Measurements from ENCODE around the gene ZNF177. TPM values are rescaled to one million over a fixed set of nuclear protein-coding genes. Genes with fewer than 3 reads are reported as not detected.

Gene ZNF177
- total and polyA plus RNA-seq, 4 donors, result 0.32 to 0.67 (median 0.46) TPM

GRCh38 chr19:9329999-9330398 lies 32.8 kb upstream of the ZNF177 start (continued):
- TF ChIP-seq, protein P1, sequence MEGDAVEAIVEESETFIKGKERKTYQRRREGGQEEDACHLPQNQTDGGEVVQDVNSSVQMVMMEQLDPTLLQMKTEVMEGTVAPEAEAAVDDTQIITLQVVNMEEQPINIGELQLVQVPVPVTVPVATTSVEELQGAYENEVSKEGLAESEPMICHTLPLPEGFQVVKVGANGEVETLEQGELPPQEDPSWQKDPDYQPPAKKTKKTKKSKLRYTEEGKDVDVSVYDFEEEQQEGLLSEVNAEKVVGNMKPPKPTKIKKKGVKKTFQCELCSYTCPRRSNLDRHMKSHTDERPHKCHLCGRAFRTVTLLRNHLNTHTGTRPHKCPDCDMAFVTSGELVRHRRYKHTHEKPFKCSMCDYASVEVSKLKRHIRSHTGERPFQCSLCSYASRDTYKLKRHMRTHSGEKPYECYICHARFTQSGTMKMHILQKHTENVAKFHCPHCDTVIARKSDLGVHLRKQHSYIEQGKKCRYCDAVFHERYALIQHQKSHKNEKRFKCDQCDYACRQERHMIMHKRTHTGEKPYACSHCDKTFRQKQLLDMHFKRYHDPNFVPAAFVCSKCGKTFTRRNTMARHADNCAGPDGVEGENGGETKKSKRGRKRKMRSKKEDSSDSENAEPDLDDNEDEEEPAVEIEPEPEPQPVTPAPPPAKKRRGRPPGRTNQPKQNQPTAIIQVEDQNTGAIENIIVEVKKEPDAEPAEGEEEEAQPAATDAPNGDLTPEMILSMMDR (IDR thresholded peaks at IDR 0.05; ENCODE audit: low read depth, low read length, missing input control), result no peak
- TF ChIP-seq, protein P2, sequence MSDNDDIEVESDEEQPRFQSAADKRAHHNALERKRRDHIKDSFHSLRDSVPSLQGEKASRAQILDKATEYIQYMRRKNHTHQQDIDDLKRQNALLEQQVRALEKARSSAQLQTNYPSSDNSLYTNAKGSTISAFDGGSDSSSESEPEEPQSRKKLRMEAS (IDR thresholded peaks at IDR 0.05), result no peak

DNA sequence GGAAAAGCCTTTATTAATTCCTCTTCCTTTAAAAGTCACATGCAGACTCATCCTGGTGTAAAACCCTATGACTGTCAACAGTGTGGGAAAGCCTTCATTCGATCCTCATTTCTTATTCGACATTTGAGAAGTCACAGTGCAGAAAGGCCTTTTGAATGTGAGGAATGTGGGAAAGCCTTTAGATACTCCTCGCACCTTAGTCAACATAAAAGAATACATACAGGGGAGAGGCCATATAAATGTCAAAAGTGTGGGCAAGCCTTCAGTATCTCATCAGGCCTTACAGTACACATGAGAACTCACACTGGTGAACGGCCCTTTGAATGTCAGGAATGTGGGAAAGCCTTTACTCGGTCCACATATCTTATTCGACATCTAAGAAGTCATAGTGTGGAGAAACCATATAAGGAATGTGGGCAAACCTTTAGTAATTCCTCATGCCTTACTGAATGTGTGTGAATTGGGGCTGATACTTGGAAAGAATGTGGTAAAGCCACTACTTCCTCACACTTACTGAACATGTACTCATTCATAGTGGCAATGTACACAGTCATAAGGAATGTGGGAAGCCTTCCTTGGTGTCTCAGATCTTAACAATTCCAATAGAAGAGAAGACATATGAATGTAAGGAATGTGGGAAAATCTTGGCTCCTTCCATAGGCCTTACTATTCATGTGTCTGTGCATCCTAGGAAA lies 20.1 kb upstream of the ZNF177 start:
- Histone ChIP-seq H3K9me3 (ENCODE audit: control insufficient read depth in 4 of 4, low read length in 3 of 4) (peaks cover 33 to 88% (median 69%) of the 10 kb centered on the region in 4 donors), H3K27me3 (ENCODE audit: control insufficient read depth in 4 of 4, insufficient read depth in 4 of 4, low read length in 3 of 4) (no peaks in the 10 kb centered on the region), H3K4me3 (ENCODE audit: low read depth in 1 of 3, low read length in 3 of 3) (peak overlapping the region in 2 of 3 donors; percentile 16 to 66), H3K36me3 (ENCODE audit: control insufficient read depth in 4 of 4, insufficient read depth in 3 of 4, low read depth in 1 of 4, low read length in 3 of 4) (peaks cover 4 to 58% (median 54%) of the 10 kb centered on the region in 4 donors), H3K4me1 (ENCODE audit: control insufficient read depth in 4 of 4, insufficient read depth in 4 of 4, low read length in 3 of 4) (no peaks in the 10 kb centered on the region), H3K9ac (ENCODE audit: low read depth in 1 of 2, low read length in 2 of 2) (no peak overlapping the region), H3K27ac (ENCODE audit: low read depth in 1 of 2, low read length in 2 of 2) (no peak overlapping the region)
- 97% methylated on average over 6 of the region's 6 CpGs for WGBS
- no peak for DNase-seq (ENCODE audit: low spot score)
- TF ChIP-seq FOXA2 (IDR thresholded peaks at IDR 0.05), result no peak
- TF ChIP-seq, protein P3, sequence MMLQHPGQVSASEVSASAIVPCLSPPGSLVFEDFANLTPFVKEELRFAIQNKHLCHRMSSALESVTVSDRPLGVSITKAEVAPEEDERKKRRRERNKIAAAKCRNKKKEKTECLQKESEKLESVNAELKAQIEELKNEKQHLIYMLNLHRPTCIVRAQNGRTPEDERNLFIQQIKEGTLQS (IDR thresholded peaks at IDR 0.05), result no peak
- TF ChIP-seq HNF4A (conservative IDR thresholded peaks at IDR 0.05), result no peak
- TF ChIP-seq, protein P2 (IDR thresholded peaks at IDR 0.05), result no peak
- TF ChIP-seq RAD21 (IDR thresholded peaks at IDR 0.05), result no peak
- TF ChIP-seq TAF1 (conservative IDR thresholded peaks at IDR 0.05), result no peak
- no peak for TF ChIP-seq JUND (IDR thresholded peaks at IDR 0.05)
- TF ChIP-seq RXRA (IDR thresholded peaks at IDR 0.05), result no peak
- TF ChIP-seq, protein P4, sequence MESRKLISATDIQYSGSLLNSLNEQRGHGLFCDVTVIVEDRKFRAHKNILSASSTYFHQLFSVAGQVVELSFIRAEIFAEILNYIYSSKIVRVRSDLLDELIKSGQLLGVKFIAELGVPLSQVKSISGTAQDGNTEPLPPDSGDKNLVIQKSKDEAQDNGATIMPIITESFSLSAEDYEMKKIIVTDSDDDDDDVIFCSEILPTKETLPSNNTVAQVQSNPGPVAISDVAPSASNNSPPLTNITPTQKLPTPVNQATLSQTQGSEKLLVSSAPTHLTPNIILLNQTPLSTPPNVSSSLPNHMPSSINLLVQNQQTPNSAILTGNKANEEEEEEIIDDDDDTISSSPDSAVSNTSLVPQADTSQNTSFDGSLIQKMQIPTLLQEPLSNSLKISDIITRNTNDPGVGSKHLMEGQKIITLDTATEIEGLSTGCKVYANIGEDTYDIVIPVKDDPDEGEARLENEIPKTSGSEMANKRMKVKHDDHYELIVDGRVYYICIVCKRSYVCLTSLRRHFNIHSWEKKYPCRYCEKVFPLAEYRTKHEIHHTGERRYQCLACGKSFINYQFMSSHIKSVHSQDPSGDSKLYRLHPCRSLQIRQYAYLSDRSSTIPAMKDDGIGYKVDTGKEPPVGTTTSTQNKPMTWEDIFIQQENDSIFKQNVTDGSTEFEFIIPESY (IDR thresholded peaks at IDR 0.05), result no peak
- no peak for TF ChIP-seq NR2F2 (IDR thresholded peaks at IDR 0.05)
- TF ChIP-seq, protein P5, sequence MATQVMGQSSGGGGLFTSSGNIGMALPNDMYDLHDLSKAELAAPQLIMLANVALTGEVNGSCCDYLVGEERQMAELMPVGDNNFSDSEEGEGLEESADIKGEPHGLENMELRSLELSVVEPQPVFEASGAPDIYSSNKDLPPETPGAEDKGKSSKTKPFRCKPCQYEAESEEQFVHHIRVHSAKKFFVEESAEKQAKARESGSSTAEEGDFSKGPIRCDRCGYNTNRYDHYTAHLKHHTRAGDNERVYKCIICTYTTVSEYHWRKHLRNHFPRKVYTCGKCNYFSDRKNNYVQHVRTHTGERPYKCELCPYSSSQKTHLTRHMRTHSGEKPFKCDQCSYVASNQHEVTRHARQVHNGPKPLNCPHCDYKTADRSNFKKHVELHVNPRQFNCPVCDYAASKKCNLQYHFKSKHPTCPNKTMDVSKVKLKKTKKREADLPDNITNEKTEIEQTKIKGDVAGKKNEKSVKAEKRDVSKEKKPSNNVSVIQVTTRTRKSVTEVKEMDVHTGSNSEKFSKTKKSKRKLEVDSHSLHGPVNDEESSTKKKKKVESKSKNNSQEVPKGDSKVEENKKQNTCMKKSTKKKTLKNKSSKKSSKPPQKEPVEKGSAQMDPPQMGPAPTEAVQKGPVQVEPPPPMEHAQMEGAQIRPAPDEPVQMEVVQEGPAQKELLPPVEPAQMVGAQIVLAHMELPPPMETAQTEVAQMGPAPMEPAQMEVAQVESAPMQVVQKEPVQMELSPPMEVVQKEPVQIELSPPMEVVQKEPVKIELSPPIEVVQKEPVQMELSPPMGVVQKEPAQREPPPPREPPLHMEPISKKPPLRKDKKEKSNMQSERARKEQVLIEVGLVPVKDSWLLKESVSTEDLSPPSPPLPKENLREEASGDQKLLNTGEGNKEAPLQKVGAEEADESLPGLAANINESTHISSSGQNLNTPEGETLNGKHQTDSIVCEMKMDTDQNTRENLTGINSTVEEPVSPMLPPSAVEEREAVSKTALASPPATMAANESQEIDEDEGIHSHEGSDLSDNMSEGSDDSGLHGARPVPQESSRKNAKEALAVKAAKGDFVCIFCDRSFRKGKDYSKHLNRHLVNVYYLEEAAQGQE (IDR thresholded peaks at IDR 0.05), result no peak
- no peak for TF ChIP-seq FOXA1 (IDR thresholded peaks at IDR 0.05)
- TF ChIP-seq SP1 (IDR thresholded peaks at IDR 0.05), result no peak
- TF ChIP-seq, protein P1 (IDR thresholded peaks at IDR 0.05; ENCODE audit: low read depth, low read length, missing input control), result no peak
- TF ChIP-seq YY1 (IDR thresholded peaks at IDR 0.05), result no peak

Measured in liver (tissue), 9 donors.